GM12891 (cell line): ENCODE results near the gene SHISA6.

Experiments used
- POLR2A ChIP-seq: IDR thresholded peaks from 2 replicates; pipeline ENCODE4 v1.6.1; 2011; ENCODE audit warnings: low read depth, low read length, control low read depth
- POLR2AphosphoS5 ChIP-seq: IDR thresholded peaks from 2 replicates; pipeline ENCODE4 v1.6.1; 2011; ENCODE audit warnings: low read depth, low read length, control low read depth
- POU2F2 ChIP-seq: IDR thresholded peaks from 2 replicates; pipeline ENCODE4 v1.6.1; 2011; ENCODE audit warnings: low read depth, mild to moderate bottlenecking, control low read depth, low read length, moderate library complexity
- TAF1 ChIP-seq: IDR thresholded peaks from 2 replicates; pipeline ENCODE4 v1.6.1; 2011; ENCODE audit warnings: low read depth, low read length, control low read depth

DNA sequence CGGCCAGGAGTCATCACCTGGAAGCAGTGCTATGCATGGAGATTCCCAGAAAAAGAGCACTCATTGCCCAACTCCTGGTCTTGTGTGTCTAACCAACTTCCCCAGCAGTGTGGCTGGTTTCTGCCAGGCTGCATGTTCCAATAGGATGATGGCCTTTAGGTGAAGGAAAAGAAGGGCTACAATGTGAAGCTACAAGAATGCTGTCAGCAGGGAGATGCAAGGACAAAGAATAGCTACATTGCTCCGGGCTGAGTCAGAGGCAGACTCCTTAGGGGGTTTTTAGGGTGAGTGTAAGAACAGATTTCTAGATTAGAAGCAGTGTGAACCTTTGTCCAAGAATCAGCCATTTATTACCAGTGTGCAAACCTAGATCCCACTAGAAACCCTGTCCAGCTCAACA, 294.2 kb downstream of the SHISA6 start:
- TF ChIP-seq POLR2A (no peak), POLR2AphosphoS5 (no peak), TAF1 (no peak), POU2F2 (no peak)
